H1 (cell line): Measurements from ENCODE around the gene PPP1R12B. TPM values are rescaled to one million over a fixed set of nuclear protein-coding genes. Genes with fewer than 3 reads are reported as not detected.
"Not testable (repeated sequence)": the region's sequence is repeated elsewhere in the genome, so short reads cannot be mapped to it uniquely, and the experiment has no call there.

ENCODE experiments used
- CTCF ChIA-PET: fragments of 300-600 bp; sonication (Branson Sonifier 250); formaldehyde crosslinking; loops from one replicate; lab custom pipeline; 2021; ENCODE audit not compliant: partially characterized antibody; lab: Charles Lee
- POLR2A ChIA-PET: fragments of 300-600 bp; sonication (Branson Sonifier 250); formaldehyde crosslinking; loops from one replicate; lab custom pipeline; 2021; ENCODE audit warnings: inconsistent platforms; ENCODE audit not compliant: partially characterized antibody; lab: Charles Lee
- DNase-seq, 2 experiments: peaks; one replicate each; pipeline versions ENCODE4 v3.0.0 to v3.0.0-alpha.2; 2010 to 2022; ENCODE audit warnings: low spot score in 2 of 2, low read depth in 1 of 2, mixed read lengths in 1 of 2
- FAIRE-seq: peaks from 2 replicates; lab custom pipeline; 2011; peaks lifted over from hg19 to GRCh38; lab: Jason Lieb, UNC
- H2AFZ ChIP-seq: 2 replicates; pipeline ENCODE4 v1.8.1; 2012; ENCODE audit warnings: low read length, inconsistent platforms
- H2AK5ac ChIP-seq: 2 replicates; pipeline ENCODE4 v1.6.1; 2013; ENCODE audit warnings: low read depth, low read length
- H2BK120ac ChIP-seq: replicated peaks from 2 replicates; pipeline ENCODE3; 2013; ENCODE audit warnings: low read depth, low read length, inconsistent platforms
- H2BK12ac ChIP-seq: 2 replicates; pipeline ENCODE4 v1.6.1; 2013; ENCODE audit warnings: low read depth, low read length
- H2BK15ac ChIP-seq: 2 replicates; pipeline ENCODE4 v1.6.1; 2013; ENCODE audit warnings: low read length
- H2BK20ac ChIP-seq: 2 replicates; pipeline ENCODE4 v1.6.1; 2013; ENCODE audit warnings: low read length
- H2BK5ac ChIP-seq: 2 replicates; pipeline ENCODE4 v1.6.1; 2013; ENCODE audit warnings: low read depth, low read length
- H3K14ac ChIP-seq: 2 replicates; pipeline ENCODE4 v1.6.1; 2013; ENCODE audit warnings: inconsistent platforms; ENCODE audit not compliant: insufficient read length
- H3K18ac ChIP-seq: 2 replicates; pipeline ENCODE4 v1.6.1; 2013; ENCODE audit warnings: low read length; ENCODE audit errors: extremely low read depth
- H3K23ac ChIP-seq: 2 replicates; pipeline ENCODE4 v1.6.1; 2013; ENCODE audit warnings: inconsistent platforms; ENCODE audit not compliant: insufficient read length
- H3K23me2 ChIP-seq: 2 replicates; pipeline ENCODE4 v1.6.1; 2013; ENCODE audit warnings: low read depth, low read length
- H3K27ac ChIP-seq: 2 replicates; pipeline ENCODE4 v1.6.1; 2011; ENCODE audit warnings: low read depth, low read length, inconsistent platforms
- H3K27me3 ChIP-seq, 4 experiments: replicated peaks in 1 of 4; 1 replicate in 1 of 4; 2 replicates in 3 of 4; pipeline versions ENCODE4 v1.6.1 to v1.8.1; 2011 to 2013; ENCODE audit warnings: low read length in 3 of 4, mild to moderate bottlenecking in 3 of 4, inconsistent platforms in 2 of 4, mixed read lengths in 2 of 4, moderate library complexity in 1 of 4; ENCODE audit not compliant: control insufficient read depth in 3 of 4, insufficient read depth in 3 of 4; ENCODE audit errors: extremely low read depth in 1 of 4
- H3K36me3 ChIP-seq, 4 experiments: 2 replicates each; pipeline versions ENCODE4 v1.6.1 to v1.8.1; 2011 to 2013; ENCODE audit warnings: mild to moderate bottlenecking in 4 of 4, low read length in 3 of 4, moderate library complexity in 2 of 4, control low read depth in 1 of 4, inconsistent platforms in 1 of 4; ENCODE audit not compliant: insufficient read depth in 4 of 4, control insufficient read depth in 2 of 4
- H3K4ac ChIP-seq: replicated peaks from 2 replicates; pipeline ENCODE3; 2013; ENCODE audit warnings: low read length, low read depth, mixed read lengths, inconsistent platforms; ENCODE audit not compliant: insufficient read length
- H3K4me1 ChIP-seq, 4 experiments: replicated peaks in 1 of 4; 1 replicate in 1 of 4; 2 replicates in 3 of 4; pipeline versions ENCODE4 v1.6.1 to v1.8.1; 2011 to 2013; ENCODE audit warnings: low read length in 3 of 4, inconsistent platforms in 2 of 4, mixed read lengths in 1 of 4; ENCODE audit not compliant: insufficient read depth in 4 of 4, control insufficient read depth in 3 of 4
- H3K4me2 ChIP-seq, 2 experiments: 2 replicates each; pipeline versions ENCODE4 v1.6.1 to v1.8.1; 2011 to 2013; ENCODE audit warnings: low read depth in 2 of 2, low read length in 2 of 2, control low read depth in 1 of 2, inconsistent platforms in 1 of 2, mild to moderate bottlenecking in 1 of 2; ENCODE audit not compliant: insufficient read depth in 1 of 2
- H3K4me3 ChIP-seq, 4 experiments: fragments of 200-600, 300-600 bp in 1 of 4; sonication (generic), shearing (Covaris generic), sonication (Bioruptor Twin) in 1 of 4; 2 replicates each; pipeline versions ENCODE4 v1.5.1 to v1.8.1; 2011 to 2016; ENCODE audit warnings: low read length in 4 of 4, low read depth in 3 of 4, control low read depth in 2 of 4, inconsistent platforms in 2 of 4, mild to moderate bottlenecking in 2 of 4, mixed read lengths in 1 of 4, moderate library complexity in 1 of 4; ENCODE audit not compliant: insufficient read depth in 2 of 4; ENCODE audit errors: extremely low read depth in 1 of 4
- H3K56ac ChIP-seq: replicated peaks from 2 replicates; pipeline ENCODE3; 2013; ENCODE audit warnings: low read depth, mild to moderate bottlenecking, mixed read lengths, low read length, inconsistent platforms; ENCODE audit not compliant: insufficient read length
- H3K79me1 ChIP-seq: 2 replicates; pipeline ENCODE4 v1.6.1; 2013; ENCODE audit warnings: low read depth, low read length, control low read depth
- H3K79me2 ChIP-seq, 2 experiments: 2 replicates each; pipeline versions ENCODE4 v1.6.1 to v1.8.1; 2012 to 2013; ENCODE audit warnings: low read length in 2 of 2, mild to moderate bottlenecking in 2 of 2, inconsistent platforms in 1 of 2; ENCODE audit not compliant: insufficient read depth in 2 of 2, control insufficient read depth in 1 of 2
- H3K9ac ChIP-seq, 4 experiments: replicated peaks in 1 of 4; 1 replicate in 1 of 4; 2 replicates in 3 of 4; pipeline versions ENCODE4 v1.6.1 to v1.8.1; 2011 to 2013; ENCODE audit warnings: low read depth in 3 of 4, low read length in 3 of 4, control low read depth in 2 of 4, mild to moderate bottlenecking in 2 of 4, moderate library complexity in 2 of 4, inconsistent platforms in 1 of 4; ENCODE audit errors: extremely low read depth in 1 of 4
- H3K9me3 ChIP-seq, 2 experiments: 2 replicates each; pipeline versions ENCODE4 v1.6.1 to v1.8.1; 2012 to 2013; ENCODE audit warnings: mild to moderate bottlenecking in 2 of 2, moderate library complexity in 2 of 2, control low read depth in 1 of 2, inconsistent platforms in 1 of 2, low read depth in 1 of 2, low read length in 1 of 2, mixed read lengths in 1 of 2; ENCODE audit not compliant: insufficient read depth in 2 of 2
- H4K20me1 ChIP-seq, 2 experiments: replicated peaks in 1 of 2; 2 replicates each; pipeline versions ENCODE3 to v1.8.1; 2011 to 2013; ENCODE audit warnings: inconsistent platforms in 2 of 2, low read length in 2 of 2, mild to moderate bottlenecking in 1 of 2; ENCODE audit not compliant: insufficient read depth in 2 of 2, control insufficient read depth in 1 of 2
- H4K5ac ChIP-seq: 2 replicates; pipeline ENCODE4 v1.6.1; 2013; ENCODE audit warnings: low read length, low read depth, mixed read lengths, inconsistent platforms; ENCODE audit not compliant: insufficient read length
- H4K8ac ChIP-seq: 2 replicates; pipeline ENCODE4 v1.8.0; 2013; ENCODE audit warnings: mild to moderate bottlenecking, moderate library complexity, low read length, inconsistent platforms; ENCODE audit not compliant: insufficient read depth; ENCODE audit errors: extremely low read depth
- H4K91ac ChIP-seq: replicated peaks from 2 replicates; pipeline ENCODE3; 2013; ENCODE audit warnings: low read length, mixed read lengths, inconsistent platforms; ENCODE audit not compliant: insufficient read length
- WGBS, 2 experiments: shearing (Covaris generic) in 1 of 2; methylation state at CpG; one replicate each; pipeline versions ENCODE4 v1.1.6 to v1.1.7; 2013 to 2015; ENCODE audit warnings: low lambda C conversion rate in 2 of 2, mixed read lengths in 2 of 2, inconsistent platforms in 1 of 2, low coverage in 1 of 2, missing lambda C conversion rate in 1 of 2; ENCODE audit not compliant: insufficient replicate concordance in 2 of 2, insufficient coverage in 1 of 2, insufficient read length in 1 of 2; ENCODE audit errors: extremely low coverage in 1 of 2, missing lambda C conversion rate in 1 of 2; 5-methylcytosine and 5-hydroxymethylcytosine counted together
- polyA plus RNA-seq, 7 experiments: library from polyadenylated mRNA; depleted of rRNA in 3 of 7; stranded (reverse) in 5 of 7; unstranded in 2 of 7; fragments of >200 nt in 5 of 7; fragments of 200-250 nt in 2 of 7; gene quantifications; 1 replicate in 5 of 7; 2 replicates in 1 of 7; 4 replicates in 1 of 7; pipeline versions ENCODE4 v1.2.1 to v1.2.3, GENCODE V29; 2011 to 2013; ENCODE audit warnings: missing spikeins in 2 of 7, mixed read lengths in 2 of 7
- total RNA-seq: library from RNA; stranded (reverse); fragmentation: NEBNext Ultra II Directional; extraction: Animal tissue kit (Norgen Biotek cat#: 25700); gene quantifications from 2 replicates; pipeline ENCODE4 v1.2.1, GENCODE V29; 2021

PPP1R12B gene
- total and polyA plus RNA-seq, 2 of the 8 experiments (the other 6 are each of a cell fraction or from before 2014, with no cell fraction given): 7.9 to 18.7 TPM

- H2BK15ac ChIP-seq, H3K23me2 ChIP-seq, H3K56ac ChIP-seq, H3K4me1 ChIP-seq, H2AK5ac ChIP-seq, H3K79me2 ChIP-seq, H3K27ac ChIP-seq, CTCF ChIA-PET, H3K27me3 ChIP-seq, H2AFZ ChIP-seq, H2BK5ac ChIP-seq, H3K4me3 ChIP-seq, POLR2A ChIA-PET, H2BK12ac ChIP-seq, H3K14ac ChIP-seq, H4K8ac ChIP-seq, H3K23ac ChIP-seq, FAIRE-seq, H4K20me1 ChIP-seq, H3K79me1 ChIP-seq, DNase-seq, H4K5ac ChIP-seq, H2BK20ac ChIP-seq, H3K18ac ChIP-seq, H3K9ac ChIP-seq, H3K4me2 ChIP-seq, H4K91ac ChIP-seq, H2BK120ac ChIP-seq, H3K36me3 ChIP-seq, H3K4ac ChIP-seq, H3K9me3 ChIP-seq: not testable (repeated sequence)
- 94% methylated on average over 2 of the region's 3 CpGs; no CpG with 5 or more reads in 1 of the 2 experiments for WGBS, 2 experiments
These were observed 118.9 kb downstream of the PPP1R12B start for GRCh38 chr1:202467381-202467780.

- H3K27ac ChIP-seq, POLR2A ChIA-PET, H2BK5ac ChIP-seq, H3K36me3 ChIP-seq, H3K23ac ChIP-seq, H2AFZ ChIP-seq, H3K79me1 ChIP-seq, H3K4ac ChIP-seq, H3K4me3 ChIP-seq, H2BK15ac ChIP-seq, H2BK12ac ChIP-seq, H3K4me1 ChIP-seq, H3K27me3 ChIP-seq, H3K23me2 ChIP-seq, H3K9me3 ChIP-seq, H4K5ac ChIP-seq, H3K4me2 ChIP-seq, DNase-seq, H3K18ac ChIP-seq, H2BK120ac ChIP-seq, FAIRE-seq, H3K79me2 ChIP-seq, H4K20me1 ChIP-seq, H4K91ac ChIP-seq, H4K8ac ChIP-seq, H3K14ac ChIP-seq, H3K56ac ChIP-seq, H2AK5ac ChIP-seq, H3K9ac ChIP-seq, H2BK20ac ChIP-seq: not testable (repeated sequence)
- WGBS, 2 experiments: 79% methylated on average over 3 of the region's 3 CpGs; no CpG with 5 or more reads in 1 of the 2 experiments
- CTCF ChIA-PET: interaction anchor here (0.7 to 1.4 kb wide), 4 partner anchors 121 to 374 kb away, joined by 3 to 5 read pairs (median 4); no protein-coding TSS in a partner anchor
These were observed 120.2 kb downstream of the PPP1R12B start for GRCh38 chr1:202468695-202469094.
